Measurements from ENCODE around the gene AGRN.
"Not testable (repeated sequence)": the region's sequence is repeated elsewhere in the genome, so short reads cannot be mapped to it uniquely, and the experiment has no call there.

AGRN gene

DNA sequence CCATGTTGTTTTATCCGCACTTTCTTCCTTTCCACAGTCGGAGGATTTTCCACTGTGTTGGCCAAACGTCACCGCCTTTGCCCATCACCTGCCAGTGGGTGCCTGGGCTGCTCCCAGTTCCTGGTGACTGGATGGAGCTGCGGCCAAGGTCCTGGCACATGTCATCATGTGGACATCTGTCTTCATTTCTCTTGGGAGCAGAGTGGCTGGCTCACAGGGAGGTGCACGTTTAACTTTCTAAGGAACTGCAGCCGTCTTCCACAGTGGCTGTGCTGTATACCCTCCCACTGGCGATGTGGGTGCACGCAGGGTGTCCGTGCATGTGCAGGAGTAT, 73.7 kb downstream of the AGRN start:
- no peaks in the 10 kb centered on the region for H3K27me3 Mint-ChIP-seq (ENCODE audit: low read depth, poor library complexity)
- no peak for DNase-seq
- peaks cover 33% of the 10 kb centered on the region for H3K36me3 Mint-ChIP-seq (ENCODE audit: low read depth)
- TF ChIP-seq, protein P1, sequence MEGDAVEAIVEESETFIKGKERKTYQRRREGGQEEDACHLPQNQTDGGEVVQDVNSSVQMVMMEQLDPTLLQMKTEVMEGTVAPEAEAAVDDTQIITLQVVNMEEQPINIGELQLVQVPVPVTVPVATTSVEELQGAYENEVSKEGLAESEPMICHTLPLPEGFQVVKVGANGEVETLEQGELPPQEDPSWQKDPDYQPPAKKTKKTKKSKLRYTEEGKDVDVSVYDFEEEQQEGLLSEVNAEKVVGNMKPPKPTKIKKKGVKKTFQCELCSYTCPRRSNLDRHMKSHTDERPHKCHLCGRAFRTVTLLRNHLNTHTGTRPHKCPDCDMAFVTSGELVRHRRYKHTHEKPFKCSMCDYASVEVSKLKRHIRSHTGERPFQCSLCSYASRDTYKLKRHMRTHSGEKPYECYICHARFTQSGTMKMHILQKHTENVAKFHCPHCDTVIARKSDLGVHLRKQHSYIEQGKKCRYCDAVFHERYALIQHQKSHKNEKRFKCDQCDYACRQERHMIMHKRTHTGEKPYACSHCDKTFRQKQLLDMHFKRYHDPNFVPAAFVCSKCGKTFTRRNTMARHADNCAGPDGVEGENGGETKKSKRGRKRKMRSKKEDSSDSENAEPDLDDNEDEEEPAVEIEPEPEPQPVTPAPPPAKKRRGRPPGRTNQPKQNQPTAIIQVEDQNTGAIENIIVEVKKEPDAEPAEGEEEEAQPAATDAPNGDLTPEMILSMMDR (IDR thresholded peaks at IDR 0.05): no peak
- H3K27ac Mint-ChIP-seq: no peak overlapping the region
- peaks cover 29% of the 10 kb centered on the region for H3K9me3 Mint-ChIP-seq
- no peak overlapping the region for H3K4me3 Mint-ChIP-seq
- H3K4me1 Mint-ChIP-seq: peaks cover 19% of the 10 kb centered on the region

DNA sequence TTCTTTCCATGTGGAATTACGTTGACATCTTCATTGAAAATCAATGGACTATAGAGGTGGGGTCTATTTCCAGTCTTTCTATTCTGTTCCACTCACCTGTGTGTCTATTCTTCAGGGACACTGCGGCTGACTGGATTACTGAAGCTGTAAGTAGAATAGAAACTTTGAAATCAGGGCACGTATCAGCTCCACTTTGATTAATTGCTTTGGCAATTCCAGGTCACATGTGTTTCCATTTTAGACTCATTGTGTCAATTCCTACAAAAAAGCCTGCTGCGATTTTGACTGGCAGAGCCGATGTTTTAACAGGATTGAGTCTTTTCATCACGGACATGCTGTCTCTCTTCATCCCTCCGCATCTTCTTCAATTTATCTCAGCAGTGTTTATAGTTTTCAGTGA, 75.1 kb downstream of the AGRN start:
- peaks cover 46% of the 10 kb centered on the region for H3K36me3 Mint-ChIP-seq (ENCODE audit: low read depth)
- peaks cover 3% of the 10 kb centered on the region for H3K27me3 Mint-ChIP-seq (ENCODE audit: low read depth, poor library complexity)
- peaks cover 13% of the 10 kb centered on the region for H3K4me1 Mint-ChIP-seq
- peaks cover 43% of the 10 kb centered on the region for H3K9me3 Mint-ChIP-seq
- no peak overlapping the region for H3K4me3 Mint-ChIP-seq
- DNase-seq: no peak
- H3K27ac Mint-ChIP-seq: no peak overlapping the region
- TF ChIP-seq, protein P1 (IDR thresholded peaks at IDR 0.05): no peak

DNA sequence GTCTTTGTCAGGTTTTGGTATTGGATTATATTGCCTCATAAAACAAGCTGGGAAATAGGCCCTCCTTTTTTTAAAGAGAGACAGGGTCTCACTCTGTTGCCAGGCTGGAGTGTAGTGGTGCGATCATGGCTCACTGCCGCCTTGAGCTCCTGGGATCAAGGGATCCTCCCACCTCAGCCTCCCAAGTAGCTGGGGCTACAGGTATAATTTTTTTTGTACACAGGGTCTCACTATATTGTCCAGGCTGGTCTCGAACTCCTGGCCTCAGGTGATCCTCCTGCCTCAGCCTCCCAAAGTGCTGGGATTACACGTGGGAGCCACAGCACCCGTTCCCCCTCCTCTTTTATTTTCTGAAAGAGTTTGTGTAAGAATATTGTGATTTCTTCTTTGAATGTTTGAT, 76.2 kb downstream of the AGRN start:
- H3K36me3 Mint-ChIP-seq (ENCODE audit: low read depth): peaks cover 56% of the 10 kb centered on the region
- not testable (repeated sequence) for DNase-seq; H3K4me3 Mint-ChIP-seq; H3K27me3 Mint-ChIP-seq (ENCODE audit: low read depth, poor library complexity); H3K27ac Mint-ChIP-seq
- H3K9me3 Mint-ChIP-seq: peaks cover 53% of the 10 kb centered on the region
- H3K4me1 Mint-ChIP-seq: peaks cover 11% of the 10 kb centered on the region

DNA sequence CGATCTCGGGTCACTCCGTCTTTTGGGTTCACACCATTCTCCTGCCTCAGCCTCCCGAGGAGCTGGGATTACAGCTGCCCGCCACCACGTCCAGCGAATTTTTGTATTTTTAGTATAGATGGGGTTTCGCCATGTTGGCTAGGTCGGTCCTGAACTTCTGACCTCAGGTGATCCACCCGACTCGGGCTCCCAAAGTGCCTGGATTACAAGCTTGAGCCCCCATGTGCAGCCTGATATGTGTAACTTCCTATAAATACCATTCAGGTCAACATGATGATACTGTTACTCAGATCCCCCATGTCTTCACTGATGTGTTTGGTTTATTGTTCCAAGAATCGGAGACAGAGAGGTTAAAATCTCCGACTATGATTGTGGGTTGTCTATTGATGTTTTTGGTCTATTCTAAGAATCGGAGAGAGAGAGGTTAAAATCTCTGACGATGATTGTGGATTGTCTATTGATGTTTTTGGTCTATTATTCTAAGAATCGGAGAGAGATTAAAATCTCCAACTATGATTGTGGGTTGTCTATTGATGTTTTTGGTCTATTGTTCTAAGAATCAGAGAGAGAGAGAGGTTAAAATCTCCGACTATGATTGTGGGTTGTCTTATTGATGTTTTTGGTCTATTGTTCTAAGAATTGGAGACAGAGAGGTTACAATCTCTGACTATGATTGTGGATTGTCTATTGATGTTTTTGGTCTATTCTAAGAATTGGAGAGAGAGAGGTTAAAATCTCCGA, 78.9 kb downstream of the AGRN start:
- H3K27ac Mint-ChIP-seq: no peak overlapping the region
- TF ChIP-seq, protein P1 (IDR thresholded peaks at IDR 0.05): no peak
- no peak for DNase-seq
- peaks cover 63% of the 10 kb centered on the region for H3K9me3 Mint-ChIP-seq
- H3K27me3 Mint-ChIP-seq (ENCODE audit: low read depth, poor library complexity): peaks cover 6% of the 10 kb centered on the region
- peaks cover 68% of the 10 kb centered on the region for H3K36me3 Mint-ChIP-seq (ENCODE audit: low read depth)
- H3K4me1 Mint-ChIP-seq: peaks cover 4% of the 10 kb centered on the region
- H3K4me3 Mint-ChIP-seq: no peak overlapping the region

DNA sequence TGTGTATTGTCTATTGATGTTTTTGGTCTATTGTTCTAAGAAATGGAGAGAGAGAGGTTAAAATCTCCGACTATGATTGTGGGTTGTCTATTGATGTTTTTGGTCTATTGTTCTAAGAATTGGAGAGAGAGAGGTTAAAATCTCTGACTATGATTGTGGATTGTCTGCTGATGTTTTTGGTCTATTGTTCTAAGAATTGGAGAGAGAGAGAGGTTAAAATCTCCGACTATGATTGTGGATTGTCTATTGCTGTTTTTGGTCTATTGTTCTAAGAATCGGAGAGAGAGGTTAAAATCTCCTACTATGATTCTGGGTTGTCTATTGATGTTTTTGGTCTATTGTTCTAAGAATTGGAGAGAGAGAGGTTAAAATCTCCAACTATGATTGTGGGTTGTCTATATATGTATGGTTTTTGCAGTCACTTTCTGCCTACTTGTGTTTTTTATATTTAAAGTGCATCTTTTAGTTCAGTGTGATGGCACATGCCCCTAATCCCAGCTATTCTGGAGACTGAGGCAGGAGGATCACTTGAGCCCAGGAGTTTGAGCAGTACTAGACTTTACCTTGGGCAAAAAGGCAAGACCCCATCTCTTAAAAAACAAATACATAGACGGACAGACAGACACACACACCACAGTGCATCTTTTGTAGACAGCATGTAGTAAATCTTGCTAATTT, 79.7 kb downstream of the AGRN start:
- peaks cover 65% of the 10 kb centered on the region for H3K36me3 Mint-ChIP-seq (ENCODE audit: low read depth)
- TF ChIP-seq, protein P1 (IDR thresholded peaks at IDR 0.05): no peak
- H3K4me3 Mint-ChIP-seq: no peak overlapping the region
- H3K27me3 Mint-ChIP-seq (ENCODE audit: low read depth, poor library complexity): peaks cover 6% of the 10 kb centered on the region
- DNase-seq: no peak
- H3K27ac Mint-ChIP-seq: no peak overlapping the region
- H3K4me1 Mint-ChIP-seq: peaks cover 4% of the 10 kb centered on the region
- H3K9me3 Mint-ChIP-seq: peaks cover 58% of the 10 kb centered on the region

DNA sequence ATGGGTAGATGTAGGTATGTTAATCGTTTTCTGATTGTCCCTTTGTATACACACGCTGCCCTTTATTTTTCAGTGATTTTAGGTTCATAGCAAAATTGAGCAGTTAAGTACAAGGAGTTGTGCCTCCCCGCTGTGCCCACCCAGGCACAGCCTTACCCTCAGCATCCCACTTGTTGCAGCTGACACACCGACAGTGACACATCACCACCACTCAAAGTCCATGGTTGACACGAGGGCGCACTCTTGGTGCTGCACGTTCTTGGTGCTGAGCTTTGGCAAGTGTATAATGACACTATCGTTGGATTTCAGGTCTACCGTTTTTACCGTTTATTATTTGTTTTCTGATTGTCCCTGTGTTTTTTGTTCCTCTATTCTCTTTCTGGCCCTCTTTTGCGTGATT, 80.4 kb downstream of the AGRN start:
- no peak overlapping the region for H3K4me3 Mint-ChIP-seq
- H3K36me3 Mint-ChIP-seq (ENCODE audit: low read depth): peaks cover 65% of the 10 kb centered on the region
- peaks cover 4% of the 10 kb centered on the region for H3K4me1 Mint-ChIP-seq
- no peak overlapping the region for H3K27ac Mint-ChIP-seq
- H3K27me3 Mint-ChIP-seq (ENCODE audit: low read depth, poor library complexity): peaks cover 6% of the 10 kb centered on the region
- TF ChIP-seq, protein P1 (IDR thresholded peaks at IDR 0.05): no peak
- peaks cover 56% of the 10 kb centered on the region for H3K9me3 Mint-ChIP-seq
- DNase-seq: no peak

Measured in nephron progenitor cell (in vitro differentiated cells).